C1 segment of cervical spinal cord (tissue), 14 donors: ENCODE data around the gene ATF6.

ENCODE experiments used
- DNase-seq, 14 donors: peaks; one replicate each; lab custom pipeline; 2025; lab: John Stamatoyannopoulos, UW

The ATF6 gene

DNA sequence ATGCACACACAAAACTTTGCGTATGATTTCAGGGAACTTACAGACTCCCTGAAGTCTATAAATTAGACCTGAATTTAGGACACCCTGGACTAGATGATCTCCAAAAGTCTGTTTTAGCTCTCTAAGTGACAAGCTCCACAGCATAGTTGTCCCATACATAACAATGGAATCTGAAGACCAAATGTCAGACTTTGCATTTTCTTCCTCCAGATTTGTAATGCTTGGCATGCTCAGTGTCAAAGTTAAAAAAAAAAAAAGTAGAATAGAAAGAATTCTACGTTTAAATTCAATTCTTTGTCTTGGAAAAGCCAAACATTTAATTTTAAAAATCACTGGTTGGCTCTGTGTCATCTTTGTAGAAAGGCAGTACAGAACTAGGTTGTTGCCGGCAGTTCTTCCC, 190.8 kb downstream of the ATF6 start:
- DNase-seq = no peak

DNA sequence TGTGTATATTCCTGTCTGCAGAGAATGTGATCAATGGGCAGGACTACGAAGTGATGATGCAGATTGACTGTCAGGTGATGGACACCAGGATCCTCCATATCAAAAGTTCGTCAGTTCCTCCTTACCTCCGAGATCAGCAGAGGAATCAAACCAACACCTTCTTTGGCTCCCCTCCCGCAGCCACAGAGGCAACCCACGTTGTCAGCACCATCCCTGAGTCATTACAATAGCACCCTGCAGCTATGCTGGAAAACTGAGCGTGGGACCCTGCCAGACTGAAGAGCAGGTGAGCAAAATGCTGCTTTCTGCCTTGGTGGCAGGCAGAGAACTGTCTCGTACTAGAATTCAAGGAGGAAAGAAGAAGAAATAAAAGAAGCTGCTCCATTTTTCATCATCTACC, 192.3 kb downstream of the ATF6 start:
- DNase-seq = peak in 1 of 14 donors; percentile 5

DNA sequence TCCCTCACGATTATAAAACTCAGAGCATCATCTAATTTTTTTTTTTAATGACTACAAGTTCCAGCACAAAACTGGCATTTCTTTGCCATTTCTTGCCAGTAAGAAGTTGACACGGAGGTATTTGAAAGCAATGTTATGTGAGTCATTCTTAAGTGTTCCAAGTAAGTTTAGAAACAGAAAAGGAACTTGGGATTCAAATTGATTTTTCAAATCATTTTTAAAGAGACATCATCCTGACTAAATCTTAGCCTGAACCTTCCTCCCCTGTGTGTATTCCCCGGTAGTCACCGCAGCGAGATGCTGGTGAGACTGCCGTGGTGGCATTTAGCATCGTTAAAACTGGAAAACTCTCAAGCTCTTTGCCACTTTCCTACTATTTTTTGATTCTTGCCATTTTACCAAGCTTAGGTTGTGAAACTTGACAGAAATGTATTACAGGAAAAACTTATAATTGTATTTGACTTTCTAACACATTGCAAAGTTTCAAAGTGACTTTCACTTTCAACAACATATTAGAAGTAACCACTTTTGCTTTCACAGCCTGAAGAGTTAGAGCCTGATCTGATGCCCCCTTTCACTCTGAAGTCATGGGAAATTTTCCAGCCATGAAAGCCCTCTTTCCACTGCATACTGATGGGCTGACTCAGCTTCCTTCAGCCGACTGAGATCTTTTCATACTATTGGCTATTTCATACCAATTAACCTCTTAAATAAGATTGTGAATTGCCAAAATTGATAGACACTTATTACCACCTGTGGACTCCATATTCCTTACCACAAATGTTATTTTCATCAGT, 196.2 kb downstream of the ATF6 start:
- DNase-seq = peak in 1 of 14 donors; percentile 30

DNA sequence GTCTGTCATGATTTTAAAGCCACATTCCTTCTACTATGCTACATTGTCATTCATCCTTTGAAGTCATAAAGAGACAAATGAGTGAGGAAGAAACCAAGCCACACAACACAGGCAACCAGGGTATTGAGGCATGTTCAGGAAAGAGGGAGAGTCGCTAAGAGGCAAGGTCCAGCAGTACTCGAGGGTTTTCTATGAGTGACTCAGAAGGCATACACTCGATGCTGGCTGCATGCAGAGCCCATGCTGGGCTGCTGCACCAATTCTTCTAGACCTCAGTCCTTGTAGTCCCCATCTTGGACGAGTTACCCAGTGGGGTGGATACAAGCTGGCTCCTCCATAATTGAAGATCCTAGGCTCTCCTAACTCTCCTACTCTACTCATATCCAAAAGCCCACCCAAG, 199.9 kb downstream of the ATF6 start:
- DNase-seq = no peak

DNA sequence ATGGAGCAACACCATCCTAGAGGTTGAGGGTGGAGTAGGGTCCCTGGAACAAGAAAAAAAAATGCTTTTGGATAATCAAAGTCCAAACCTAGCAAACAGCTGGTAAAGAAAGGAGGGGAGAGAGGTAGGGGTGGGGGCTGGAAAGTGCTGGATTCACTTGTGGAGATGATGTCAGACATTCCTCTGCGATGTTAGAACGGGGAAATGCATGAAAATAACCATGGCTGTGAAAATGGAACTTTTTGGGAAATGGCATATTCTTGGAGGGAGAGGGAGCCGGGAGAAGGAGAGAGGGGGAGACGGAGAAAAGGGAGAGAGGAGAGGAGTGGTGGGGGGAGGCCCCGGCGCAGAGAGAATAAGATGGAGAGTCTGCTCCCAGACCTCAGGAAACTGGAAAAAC, 203.9 kb downstream of the ATF6 start:
- DNase-seq = no peak

DNA sequence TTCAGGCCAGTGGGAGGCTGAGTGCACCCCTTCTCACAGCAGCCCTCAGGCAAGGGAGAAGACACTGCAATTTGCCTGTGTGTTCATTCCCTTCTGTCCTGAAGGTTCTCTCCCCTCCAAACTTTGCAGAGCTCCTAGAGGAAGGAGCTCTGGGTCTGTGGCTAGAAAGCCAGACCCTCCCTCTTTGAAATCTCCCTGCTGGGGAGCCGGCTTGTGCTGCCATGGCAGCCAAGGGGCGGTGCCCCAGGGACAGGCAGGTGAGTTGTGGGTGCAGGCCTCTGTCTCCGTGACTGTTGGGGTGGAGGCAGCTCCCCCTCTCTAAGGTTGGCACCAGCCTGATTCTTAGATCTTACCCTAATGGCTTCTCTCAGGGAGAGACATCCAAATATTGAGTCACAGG, 204.5 kb downstream of the ATF6 start:
- no peak for DNase-seq

DNA sequence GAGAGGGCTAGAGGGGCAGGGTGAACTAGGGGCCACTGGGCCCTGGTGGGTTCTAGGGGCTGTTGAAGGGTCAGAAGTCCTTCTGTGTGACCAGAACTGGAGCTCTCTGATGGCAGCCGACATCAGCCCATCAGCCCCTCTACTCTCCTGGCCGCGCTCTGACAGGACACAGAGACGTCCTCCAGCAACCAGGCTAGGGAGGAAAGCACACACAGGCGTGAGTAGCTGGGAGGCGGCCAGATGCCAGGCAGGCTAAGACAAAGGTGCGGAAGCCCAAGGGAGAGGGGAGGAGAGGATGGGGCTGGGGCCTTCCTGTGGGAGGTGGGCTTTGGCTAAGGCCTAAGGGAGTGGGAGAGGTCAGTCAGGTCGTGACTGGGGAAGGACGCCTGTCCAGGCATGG, 206.7 kb downstream of the ATF6 start:
- no peak for DNase-seq

DNA sequence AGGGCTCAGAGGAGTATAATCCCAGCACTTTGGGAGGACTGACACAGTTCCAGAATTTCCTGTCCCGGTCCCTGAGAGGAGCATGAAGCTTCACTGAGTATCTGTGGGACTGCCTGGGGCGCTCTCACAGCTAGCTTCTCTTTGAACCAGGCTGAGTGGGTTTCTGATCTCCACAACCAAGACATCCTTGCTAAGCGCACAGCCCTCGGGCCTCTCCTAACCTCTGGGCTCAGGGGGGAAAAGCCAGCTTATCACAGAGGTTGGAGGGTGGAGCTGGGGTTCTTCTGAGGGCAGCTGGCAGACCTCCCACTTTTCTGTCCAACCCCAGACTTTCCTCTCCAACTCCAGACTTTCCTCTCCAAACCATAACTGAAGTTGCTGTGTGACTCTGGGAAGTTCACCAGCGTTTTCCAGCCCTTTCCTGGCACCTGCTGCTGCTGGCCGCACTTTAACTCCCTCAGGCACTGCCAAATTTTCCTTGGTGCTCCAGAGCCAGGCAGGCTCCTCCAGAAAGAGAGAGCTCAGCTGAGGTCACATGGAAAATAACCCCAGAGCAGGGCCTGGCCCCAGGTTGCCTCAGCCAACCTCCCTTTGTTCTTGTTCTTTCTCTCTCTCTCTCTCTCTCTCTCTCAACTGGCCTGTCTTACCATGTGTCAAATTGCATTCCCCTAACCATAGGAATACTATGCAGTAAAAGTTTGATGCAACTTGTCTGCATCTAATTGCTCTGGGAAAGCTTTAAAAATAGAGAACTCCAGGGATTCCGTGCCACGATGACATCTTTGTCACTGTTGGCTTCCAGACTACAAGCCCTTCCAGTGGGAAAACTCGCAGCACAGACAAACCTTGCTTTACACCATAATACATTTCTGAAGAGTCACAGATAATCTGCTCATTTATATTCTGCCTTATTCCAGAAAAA, 208.1 kb downstream of the ATF6 start:
- DNase-seq = peak in 5 of 14 donors; percentile 12 to 59 (median 34)

DNA sequence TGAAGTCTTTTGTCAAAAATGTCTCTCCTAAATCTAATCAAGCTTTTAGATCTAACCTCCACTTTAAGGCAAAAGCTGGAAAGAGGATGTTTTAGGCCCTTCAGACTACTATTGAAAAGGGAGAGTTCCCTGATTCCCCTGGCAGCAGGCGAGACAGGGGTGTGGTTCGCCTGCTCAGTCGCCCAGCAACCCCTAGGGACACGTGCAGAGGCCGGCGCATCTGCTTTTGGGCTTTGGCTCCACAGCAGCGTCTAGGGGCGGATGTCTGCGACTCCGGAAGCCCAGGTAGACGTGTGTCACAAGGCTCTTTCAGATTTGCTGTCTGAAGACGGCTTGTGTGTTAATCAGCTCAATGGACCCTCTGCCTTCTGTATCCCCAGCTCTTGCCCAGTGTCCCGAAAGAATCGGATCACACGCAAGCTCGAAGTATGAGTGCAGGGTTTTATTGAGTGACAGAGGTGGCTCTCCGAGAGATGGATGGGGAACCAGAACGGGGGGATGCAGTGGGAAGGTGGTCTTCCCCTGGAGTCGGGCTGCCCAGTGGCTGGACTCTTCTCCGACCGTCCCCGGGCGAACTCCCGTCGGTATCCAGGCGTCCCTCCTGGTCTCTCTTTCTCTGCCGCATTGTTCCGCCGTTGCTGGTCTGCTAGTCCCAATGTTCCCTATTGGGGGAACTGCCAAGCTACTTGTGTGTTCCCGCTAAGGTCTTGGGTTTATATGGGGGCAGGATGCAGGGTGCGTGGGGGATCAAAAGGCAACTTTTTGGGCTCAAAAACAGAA, 212.1 kb downstream of the ATF6 start:
- DNase-seq = no peak

DNA sequence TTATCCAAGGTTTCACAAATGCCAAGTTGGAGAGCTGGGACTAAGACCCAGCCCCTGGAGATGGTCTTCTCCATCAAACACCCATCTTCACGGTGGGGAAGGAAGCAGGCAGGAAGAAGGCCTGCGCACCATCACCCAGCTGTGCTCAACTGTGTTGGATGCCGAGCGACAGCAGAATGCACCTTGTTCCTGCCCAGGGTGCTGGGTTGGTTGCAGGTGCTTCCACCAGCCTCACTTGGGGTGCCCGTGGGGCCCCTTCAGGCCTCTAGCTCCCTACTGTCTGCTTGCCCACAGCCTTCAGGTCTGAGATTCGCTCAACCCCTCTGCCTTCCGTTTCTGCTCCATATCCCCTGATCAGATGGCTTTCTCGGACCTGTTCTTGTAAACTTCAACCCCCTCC, 215.0 kb downstream of the ATF6 start:
- DNase-seq = no peak

DNA sequence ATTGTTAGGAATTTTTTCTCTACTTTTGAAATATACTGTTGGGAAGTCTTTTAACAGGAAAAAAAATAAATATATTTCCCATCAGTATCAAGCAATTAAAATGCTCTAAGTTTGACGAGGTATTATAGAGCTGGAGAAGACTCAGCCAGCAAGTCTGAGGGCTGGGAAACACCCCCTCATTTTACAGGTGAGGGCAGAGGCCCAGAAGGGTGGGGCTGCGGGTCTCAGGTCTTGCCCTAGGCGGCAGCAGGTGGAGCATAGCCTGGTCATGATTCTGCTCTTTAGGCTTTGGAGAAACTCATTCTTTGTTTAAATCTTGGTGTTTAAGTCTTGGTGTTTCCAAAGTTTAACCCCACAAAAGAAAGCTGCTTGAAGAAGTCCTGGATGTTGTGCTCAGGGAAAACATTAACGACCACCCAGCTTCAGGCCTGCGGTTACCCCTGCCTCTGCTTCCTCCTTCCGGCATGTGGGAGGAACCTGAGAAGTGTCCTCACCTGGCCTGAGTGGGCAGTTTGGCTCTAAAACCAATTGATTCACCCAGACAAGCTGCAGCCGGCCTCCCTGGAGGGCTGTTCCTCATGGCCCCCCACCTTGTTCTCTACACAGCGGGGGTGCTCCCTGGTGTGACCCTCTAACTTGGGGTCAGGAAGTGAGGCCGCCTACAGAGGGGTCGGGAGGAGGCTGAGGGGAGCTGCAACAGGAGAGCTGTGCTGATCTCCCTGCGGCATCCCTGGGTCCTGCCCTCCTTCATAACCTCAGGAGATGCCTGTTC, 215.8 kb downstream of the ATF6 start:
- DNase-seq = no peak

DNA sequence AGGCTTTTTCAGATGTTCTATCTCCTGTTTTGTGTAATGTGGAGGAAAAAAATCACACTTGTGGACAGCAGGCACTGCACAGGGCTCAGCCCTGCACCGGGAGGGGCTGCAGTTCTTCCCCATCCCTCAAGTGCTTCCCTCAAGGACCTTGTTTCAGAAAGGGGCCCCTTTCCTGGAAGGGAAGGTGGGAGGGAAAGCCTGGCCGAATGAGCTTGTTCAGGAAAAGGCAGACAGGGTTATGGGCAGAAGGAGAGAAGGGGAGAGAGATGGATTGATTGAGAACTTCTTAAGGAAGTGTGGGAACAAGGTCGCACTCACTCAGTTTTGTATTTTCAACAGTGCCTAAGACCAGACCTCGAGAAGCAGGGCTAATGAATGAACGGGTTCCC, 216.4 kb downstream of the ATF6 start:
- DNase-seq = no peak

DNA sequence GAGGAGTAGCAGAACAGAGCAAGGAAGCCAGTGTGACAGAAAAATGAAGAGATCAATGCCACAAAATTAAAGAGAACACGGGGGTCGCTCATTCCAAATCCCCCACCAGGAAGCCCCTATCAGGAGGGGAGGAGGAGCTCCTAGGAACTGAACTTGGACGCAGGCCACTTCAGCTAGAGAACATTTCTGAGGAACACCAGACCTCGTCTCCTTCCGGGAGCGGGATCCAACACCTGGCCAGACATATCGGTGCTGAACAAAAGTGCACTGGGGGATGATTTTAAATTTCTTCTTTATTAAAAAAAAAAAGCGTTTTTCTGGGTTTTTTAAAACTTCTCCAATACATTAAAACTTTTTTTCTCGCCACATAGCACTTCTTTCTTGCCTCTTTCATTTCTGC, 216.8 kb downstream of the ATF6 start:
- DNase-seq = no peak

DNA sequence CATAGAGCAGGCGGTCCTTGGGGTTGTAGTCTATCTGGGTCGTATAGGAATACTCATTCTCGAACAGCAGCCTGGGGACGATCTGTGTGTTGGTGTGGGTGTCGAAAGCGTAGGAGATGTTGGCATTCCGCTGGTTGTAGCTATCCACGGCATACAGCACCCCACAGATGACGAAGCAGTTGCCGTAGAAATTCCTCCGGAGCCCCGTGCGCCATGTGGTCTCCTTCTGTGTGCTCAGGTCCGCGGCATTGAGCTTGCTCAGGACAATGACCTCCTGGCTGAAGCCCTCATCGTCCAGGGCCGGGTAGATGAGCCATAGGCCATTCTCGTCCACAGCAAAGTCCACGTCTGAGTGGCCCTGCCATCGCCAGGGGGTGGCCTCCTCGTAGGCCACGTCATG, 217.6 kb downstream of the ATF6 start:
- no peak for DNase-seq

DNA sequence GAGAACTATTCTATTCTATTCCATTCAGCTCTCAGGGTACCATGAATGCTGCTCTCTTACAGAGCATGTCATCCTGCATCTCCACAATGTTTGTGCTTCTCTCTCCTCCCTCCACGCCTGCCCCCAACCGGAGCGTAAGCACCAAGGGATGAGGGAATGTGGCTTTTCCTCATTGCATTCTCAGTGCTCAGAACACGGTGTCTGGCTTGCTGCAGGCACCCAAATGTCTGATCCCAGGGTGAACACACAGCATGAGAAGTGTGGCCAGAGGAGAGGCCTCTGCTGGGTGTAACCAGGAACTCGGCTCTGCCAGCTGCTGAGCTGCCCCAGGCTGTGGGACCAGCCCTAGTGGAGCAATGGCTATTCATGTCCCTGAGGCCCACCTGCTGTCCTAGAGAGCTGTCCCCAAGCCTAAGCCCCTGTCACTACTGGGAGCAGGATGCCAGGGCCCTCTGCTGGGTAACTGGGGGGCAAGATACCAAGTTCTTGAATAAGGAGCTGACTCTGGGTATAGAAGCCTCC, 219.2 kb downstream of the ATF6 start:
- DNase-seq = no peak

DNA sequence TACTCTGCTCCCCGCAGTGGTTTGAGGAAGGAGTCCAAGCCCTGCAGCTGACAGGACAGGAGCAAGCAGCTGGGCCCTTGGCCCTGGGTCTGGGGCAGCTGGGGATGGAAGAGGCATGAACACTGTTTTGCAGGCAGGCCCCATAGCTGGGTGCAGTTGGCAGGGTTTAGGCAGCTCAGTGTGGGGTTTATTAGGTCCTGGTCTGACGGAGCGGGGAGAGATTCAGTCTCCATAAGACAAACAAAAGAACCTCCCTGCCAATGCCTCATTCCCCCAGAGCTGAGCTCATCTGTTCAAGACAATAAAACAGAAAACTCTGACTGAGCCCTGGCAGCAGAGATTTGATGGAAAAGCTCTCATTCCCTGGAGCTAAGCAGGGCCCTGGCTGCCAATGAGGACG, 220.2 kb downstream of the ATF6 start:
- peak in 7 of 14 donors; percentile 10 to 45 (median 28) for DNase-seq

DNA sequence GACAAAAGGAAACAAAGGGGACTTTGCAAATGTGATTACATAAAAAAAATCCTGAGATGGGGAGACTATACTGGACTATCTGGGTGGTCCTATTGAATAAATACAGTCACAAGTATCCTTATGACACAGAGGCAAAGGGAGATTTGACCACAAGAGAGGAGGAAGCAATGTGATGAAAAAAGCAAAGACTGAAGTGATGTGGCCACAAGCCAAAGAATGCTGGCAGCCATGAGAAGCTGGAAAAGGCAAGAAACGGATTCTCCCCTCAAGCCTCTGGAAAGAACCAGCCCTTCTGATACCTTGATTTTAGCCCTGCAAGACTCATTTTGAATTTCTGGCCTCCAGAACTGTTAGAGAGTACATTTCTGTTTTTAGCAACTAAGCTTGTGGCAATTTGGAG, 221.2 kb downstream of the ATF6 start:
- no peak for DNase-seq

DNA sequence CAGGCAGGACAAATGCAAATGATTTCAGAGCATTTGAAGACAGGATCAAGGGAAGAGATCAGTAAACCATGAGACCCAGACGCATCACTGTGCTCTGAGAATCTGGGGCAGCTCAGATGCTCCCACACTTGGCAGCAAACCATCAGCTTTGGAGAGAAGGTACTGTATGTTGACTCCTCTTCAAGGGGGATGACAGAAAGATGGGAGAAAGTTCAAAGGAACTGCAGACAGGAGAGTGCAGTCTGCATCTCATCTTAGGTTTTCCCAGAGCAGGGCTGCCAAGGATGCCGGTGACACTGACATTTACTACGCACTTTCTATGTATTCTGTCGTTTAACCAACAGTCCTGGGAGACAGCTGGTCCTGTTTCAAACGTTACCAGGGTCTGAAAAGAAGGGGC, 221.8 kb downstream of the ATF6 start:
- no peak for DNase-seq

DNA sequence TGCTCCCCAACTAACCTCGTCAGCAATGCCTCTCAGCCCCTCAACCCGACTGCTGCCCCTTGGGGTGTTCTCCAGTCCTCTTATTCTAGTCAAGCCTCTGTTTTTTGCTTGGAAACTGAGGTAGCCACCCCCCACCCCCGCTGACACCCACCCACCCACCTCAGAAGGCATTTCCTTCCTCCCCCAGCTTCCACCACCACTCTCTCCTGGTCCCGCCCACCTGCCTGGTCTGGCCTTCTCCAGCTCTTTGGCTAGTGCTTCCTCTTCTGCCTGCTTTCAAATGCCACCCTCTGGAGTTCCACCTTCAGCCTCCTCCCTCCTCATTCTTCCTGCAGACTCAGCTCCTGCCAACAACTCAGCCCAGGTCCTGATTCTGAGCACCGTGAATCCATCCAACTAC, 222.3 kb downstream of the ATF6 start:
- no peak for DNase-seq

DNA sequence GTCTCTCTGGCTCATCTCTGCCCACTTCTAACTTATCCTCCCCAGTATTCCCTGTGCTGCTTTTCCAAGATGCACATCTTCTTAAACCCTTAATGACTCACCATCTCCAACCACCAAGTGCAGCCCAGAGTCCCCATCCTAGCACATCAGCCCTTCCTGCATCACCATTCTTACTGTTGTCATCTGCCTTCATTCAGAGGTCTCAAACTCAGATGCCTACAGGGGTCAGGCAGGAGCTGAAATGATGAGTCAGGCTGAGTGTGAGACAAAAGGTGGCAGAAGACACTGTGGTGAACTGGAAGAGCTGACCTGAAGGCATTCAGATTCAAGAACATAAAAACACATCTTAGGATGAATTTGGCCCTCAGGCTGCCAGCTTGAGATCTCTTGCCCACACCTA, 223.0 kb downstream of the ATF6 start:
- DNase-seq = no peak

DNA sequence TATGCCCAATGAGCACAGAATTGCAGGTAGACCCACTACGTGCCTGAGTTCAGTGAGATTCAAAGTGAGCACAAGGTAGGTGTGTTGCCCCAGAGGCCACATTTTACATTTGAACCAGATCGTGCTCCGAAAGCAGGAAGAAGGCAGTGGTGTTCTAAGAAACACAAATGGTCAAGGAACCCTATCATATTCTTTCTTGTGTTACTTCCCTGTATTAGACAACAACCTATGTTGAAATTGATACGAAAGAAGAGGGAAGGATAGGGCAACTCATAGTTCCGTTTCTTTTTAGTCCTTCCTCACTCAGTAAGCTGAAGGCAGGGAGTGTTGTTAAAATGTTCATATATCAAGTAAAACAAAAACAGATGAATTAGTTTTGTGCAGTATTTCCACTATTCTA, 223.7 kb downstream of the ATF6 start:
- no peak for DNase-seq
